A673 (cell line): ENCODE results near the gene ADAM10. TPM values are rescaled to one million over a fixed set of nuclear protein-coding genes. Genes with fewer than 3 reads are reported as not detected.

Experiments
- BruUV-seq: library from RNA; stranded (reverse); fragments of 400-500 nt; replicated peaks from 2 replicates; lab custom pipeline; 2021; lab: Mats Ljungman, UMichigan
- CTCF ChIA-PET: fragments of 300-600 bp; sonication (Branson Sonifier 250); formaldehyde crosslinking; loops from one replicate; lab custom pipeline; 2022; ENCODE audit warnings: antibody characterized with exemption; lab: Charles Lee
- POLR2A ChIA-PET: fragments of 300-600 bp; sonication (Branson Sonifier 250); formaldehyde crosslinking; loops from one replicate; lab custom pipeline; 2022; ENCODE audit warnings: antibody characterized with exemption; ENCODE audit not compliant: low non-redundant PET; lab: Charles Lee
- DNase-seq: peaks from one replicate; pipeline ENCODE4 v3.0.0-alpha.2; 2015; ENCODE audit warnings: low spot score
- H3K27ac ChIP-seq: fragments of 200-600 bp; sonication (generic); 2 replicates; pipeline ENCODE4 v1.5.1; 2016; ENCODE audit warnings: mixed run types, low read depth, mild to moderate bottlenecking, mixed read lengths, antibody characterized with exemption, low read length; ENCODE audit not compliant: poor library complexity, severe bottlenecking
- H3K27me3 ChIP-seq: fragments of 200-600 bp; sonication (generic); replicated peaks from 2 replicates; pipeline ENCODE4 v1.6.1; 2017; ENCODE audit warnings: mixed run types, low read depth, mild to moderate bottlenecking, mixed read lengths, antibody characterized with exemption, low read length; ENCODE audit not compliant: insufficient read depth, poor library complexity
- H3K36me3 ChIP-seq: fragments of 200-600 bp; sonication (generic); 2 replicates; pipeline ENCODE4 v1.6.1; 2016; ENCODE audit warnings: mixed run types, mild to moderate bottlenecking, mixed read lengths, antibody characterized with exemption, low read length; ENCODE audit not compliant: insufficient read depth, poor library complexity, severe bottlenecking
- H3K4me1 ChIP-seq: fragments of 200-600 bp; sonication (generic); 2 replicates; pipeline ENCODE4 v1.6.1; 2017; ENCODE audit warnings: mixed run types, mild to moderate bottlenecking, mixed read lengths, antibody characterized with exemption, low read length; ENCODE audit not compliant: insufficient read depth, poor library complexity, severe bottlenecking
- H3K4me3 ChIP-seq: fragments of 200-600 bp; sonication (generic); 2 replicates; pipeline ENCODE4 v1.5.1; 2016; ENCODE audit warnings: low read depth, mixed run types, mild to moderate bottlenecking, mixed read lengths, low read length; ENCODE audit not compliant: poor library complexity, severe bottlenecking
- H3K9me3 ChIP-seq: fragments of 200-600 bp; sonication (generic); 2 replicates; pipeline ENCODE4 v1.6.1; 2016; ENCODE audit warnings: mixed run types, low read depth, mild to moderate bottlenecking, mixed read lengths, antibody characterized with exemption, low read length; ENCODE audit not compliant: poor library complexity, severe bottlenecking
- EZH2 ChIP-seq: fragments of 200-600 bp; sonication (generic); IDR thresholded peaks from 2 replicates; pipeline ENCODE4 v1.6.1; 2017; ENCODE audit warnings: borderline replicate concordance, low read depth, mild to moderate bottlenecking, mixed read lengths, antibody characterized with exemption, low read length; ENCODE audit not compliant: poor library complexity, severe bottlenecking
- intact Hi-C: fragments of 100-400 bp; cut with micrococcal nuclease; formaldehyde crosslinking; loops from one replicate; pipeline ENCODE4 v1.10.0; 2022; ENCODE audit not compliant: unreplicated experiment
- total RNA-seq: library from RNA; stranded (reverse); gene quantifications from 2 replicates; pipeline ENCODE4 v1.2.3, GENCODE V29; 2021
- TF ChIP-seq, protein P1 (sequence below): fragments of 300-800, 200-600 bp; sonication (generic); conservative IDR thresholded peaks from 2 replicates; pipeline ENCODE4 v1.5.1; 2017; ENCODE audit warnings: low read depth, mild to moderate bottlenecking, antibody characterized with exemption, low read length, moderate library complexity, mixed read lengths

ADAM10 gene
- total RNA-seq, 1 experiment from 2014 or later, result 130 TPM

DNA sequence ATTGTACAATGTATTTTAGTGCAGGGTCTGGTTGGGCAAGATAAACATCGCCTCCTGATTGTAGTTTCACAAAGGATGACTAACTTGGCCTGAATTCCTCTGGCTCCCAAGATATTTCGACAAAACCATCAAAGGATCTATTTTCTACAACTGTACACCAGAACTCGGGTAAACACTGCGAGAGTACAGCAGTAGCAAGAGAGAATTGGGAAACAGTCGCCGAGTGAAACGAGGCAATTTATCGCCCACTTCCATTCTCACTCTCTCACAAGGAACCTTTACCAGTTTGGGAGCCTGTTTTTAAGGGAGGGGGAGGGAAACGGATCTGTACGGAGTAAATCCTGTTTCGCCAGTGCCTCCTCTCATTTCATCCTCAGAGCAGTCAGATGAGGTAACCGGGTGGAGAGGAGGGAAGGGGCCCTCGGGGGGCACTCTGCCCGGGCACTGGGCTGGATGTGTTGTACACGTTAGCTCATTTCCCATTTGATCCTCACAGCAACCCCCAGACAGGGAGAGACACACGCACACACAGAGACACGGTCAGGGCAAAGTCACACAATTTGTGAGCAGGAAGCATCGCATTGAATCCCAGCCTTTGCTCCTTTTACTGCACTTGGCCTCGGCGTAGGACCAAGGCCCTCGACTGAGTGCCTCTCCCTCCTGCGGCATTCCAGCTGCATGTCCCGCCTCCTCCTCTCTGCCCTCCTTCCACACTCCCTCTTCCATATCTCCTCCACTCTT, 197.6 kb downstream of the ADAM10 start:
- Histone ChIP-seq H3K27me3 (no peaks in the 10 kb centered on the region), H3K36me3 (no peaks in the 10 kb centered on the region), H3K27ac (no peak overlapping the region), H3K9me3 (no peaks in the 10 kb centered on the region), H3K4me3 (no peak overlapping the region), H3K4me1 (no peaks in the 10 kb centered on the region)
- intact Hi-C loops, result no loop called here
- no TSS peak for BruUV-seq
- no peak for DNase-seq
- ChIA-PET CTCF (no interaction called here), POLR2A (no interaction called here)
- TF ChIP-seq, protein P1, sequence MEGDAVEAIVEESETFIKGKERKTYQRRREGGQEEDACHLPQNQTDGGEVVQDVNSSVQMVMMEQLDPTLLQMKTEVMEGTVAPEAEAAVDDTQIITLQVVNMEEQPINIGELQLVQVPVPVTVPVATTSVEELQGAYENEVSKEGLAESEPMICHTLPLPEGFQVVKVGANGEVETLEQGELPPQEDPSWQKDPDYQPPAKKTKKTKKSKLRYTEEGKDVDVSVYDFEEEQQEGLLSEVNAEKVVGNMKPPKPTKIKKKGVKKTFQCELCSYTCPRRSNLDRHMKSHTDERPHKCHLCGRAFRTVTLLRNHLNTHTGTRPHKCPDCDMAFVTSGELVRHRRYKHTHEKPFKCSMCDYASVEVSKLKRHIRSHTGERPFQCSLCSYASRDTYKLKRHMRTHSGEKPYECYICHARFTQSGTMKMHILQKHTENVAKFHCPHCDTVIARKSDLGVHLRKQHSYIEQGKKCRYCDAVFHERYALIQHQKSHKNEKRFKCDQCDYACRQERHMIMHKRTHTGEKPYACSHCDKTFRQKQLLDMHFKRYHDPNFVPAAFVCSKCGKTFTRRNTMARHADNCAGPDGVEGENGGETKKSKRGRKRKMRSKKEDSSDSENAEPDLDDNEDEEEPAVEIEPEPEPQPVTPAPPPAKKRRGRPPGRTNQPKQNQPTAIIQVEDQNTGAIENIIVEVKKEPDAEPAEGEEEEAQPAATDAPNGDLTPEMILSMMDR, result no peak
- TF ChIP-seq EZH2, result no peak

- BruUV-seq, result no TSS peak
- no peaks in the 10 kb centered on the region for H3K4me1 ChIP-seq
- no peaks in the 10 kb centered on the region for H3K27me3 ChIP-seq
- H3K9me3 ChIP-seq, result no peaks in the 10 kb centered on the region
- no peaks in the 10 kb centered on the region for H3K36me3 ChIP-seq
- ChIA-PET CTCF (no interaction called here), POLR2A (no interaction called here)
- intact Hi-C loops, result no loop called here
- H3K4me3 ChIP-seq, result no peak overlapping the region
- DNase-seq, result no peak
- H3K27ac ChIP-seq, result no peak overlapping the region
- TF ChIP-seq, protein P1, result no peak
- no peak for TF ChIP-seq EZH2
These were observed 198.3 kb downstream of the ADAM10 start for GRCh38 chr15:58551084-58551763.

DNA sequence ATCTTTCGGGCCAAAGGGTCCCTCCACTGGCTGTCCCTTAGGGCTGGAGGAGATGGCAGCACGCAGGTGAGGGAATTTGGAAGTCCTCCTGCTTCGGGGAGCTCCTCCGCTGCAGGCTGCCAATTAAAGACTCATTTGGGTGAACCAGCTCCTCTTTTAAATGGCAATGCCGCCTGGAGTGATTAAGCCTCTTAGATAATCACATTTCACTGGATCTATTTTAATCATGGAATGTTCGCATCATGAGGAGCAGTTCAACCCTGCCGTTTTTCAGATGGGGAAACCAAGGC, 199.8 kb downstream of the ADAM10 start:
- Histone ChIP-seq H3K9me3 (no peaks in the 10 kb centered on the region), H3K4me1 (no peaks in the 10 kb centered on the region), H3K27ac (no peak overlapping the region), H3K27me3 (no peaks in the 10 kb centered on the region), H3K4me3 (no peak overlapping the region), H3K36me3 (no peaks in the 10 kb centered on the region)
- no peak for DNase-seq
- no TSS peak for BruUV-seq
- POLR2A ChIA-PET, result no interaction called here
- intact Hi-C loops, result no loop called here
- CTCF ChIA-PET, result no interaction called here
- no peak for TF ChIP-seq EZH2
- TF ChIP-seq, protein P1, result no peak
